ENCODE measurements around the gene FOXQ1.

Gene FOXQ1

GRCh38 chr6:1315201-1315559, 3.3 kb downstream of the FOXQ1 start:
- no peak overlapping the region for H3K9ac ChIP-seq (ENCODE audit: low read depth, low read length)
- no peak for TF ChIP-seq CTCF (IDR thresholded peaks at IDR 0.05; ENCODE audit: borderline replicate concordance, extremely low read depth, low read length, poor library complexity, severe bottlenecking)
- TF ChIP-seq EZH2 (IDR thresholded peaks at IDR 0.05; ENCODE audit: borderline replicate concordance, low read depth, low read length, severe bottlenecking): no peak

GRCh38 chr6:1315560-1316386, 3.9 kb downstream of the FOXQ1 start:
- Histone ChIP-seq H4K20me1 (ENCODE audit: insufficient read depth, low read length) (no peaks in the 10 kb centered on the region), H3K4me2 (ENCODE audit: insufficient read depth, low read length) (no peak overlapping the region), H3K36me3 (ENCODE audit: insufficient read depth, low read length) (no peaks in the 10 kb centered on the region), H3K79me2 (ENCODE audit: insufficient read depth, low read length) (no peaks in the 10 kb centered on the region), H3K27me3 (ENCODE audit: insufficient read depth, low read length, poor library complexity) (no peaks in the 10 kb centered on the region), H3K27ac (ENCODE audit: low read length) (no peak overlapping the region), H3K9ac (ENCODE audit: low read depth, low read length) (no peak overlapping the region), H3K4me1 (ENCODE audit: insufficient read depth, low read length) (no peaks in the 10 kb centered on the region), H3K9me3 (ENCODE audit: insufficient read depth, low read length, severe bottlenecking) (peaks cover 6% of the 10 kb centered on the region), H3K4me3 (ENCODE audit: low read depth in 1 of 2, low read length in 2 of 2) (no peak overlapping the region), H2AFZ (ENCODE audit: low read depth, low read length) (no peak overlapping the region)
- TF ChIP-seq EZH2 (IDR thresholded peaks at IDR 0.05; ENCODE audit: borderline replicate concordance, low read depth, low read length, severe bottlenecking): no peak
- no peak for TF ChIP-seq CTCF (IDR thresholded peaks at IDR 0.05; ENCODE audit: borderline replicate concordance, extremely low read depth, low read length, poor library complexity, severe bottlenecking)
- DNase-seq (no peak), ATAC-seq (ENCODE audit: insufficient read depth, low read depth) (no peak)

More at GRCh38 chr6:1315201-1315559, 3.3 kb downstream of the FOXQ1 start:
- Histone ChIP-seq H2AFZ (ENCODE audit: low read depth, low read length) (no peak overlapping the region), H3K4me2 (ENCODE audit: insufficient read depth, low read length) (no peak overlapping the region), H3K9me3 (ENCODE audit: insufficient read depth, low read length, severe bottlenecking) (peaks cover 6% of the 10 kb centered on the region), H3K4me1 (ENCODE audit: insufficient read depth, low read length) (no peaks in the 10 kb centered on the region), H3K4me3 (ENCODE audit: low read depth in 1 of 2, low read length in 2 of 2) (no peak overlapping the region), H3K36me3 (ENCODE audit: insufficient read depth, low read length) (no peaks in the 10 kb centered on the region), H4K20me1 (ENCODE audit: insufficient read depth, low read length) (no peaks in the 10 kb centered on the region), H3K79me2 (ENCODE audit: insufficient read depth, low read length) (no peaks in the 10 kb centered on the region), H3K27me3 (ENCODE audit: insufficient read depth, low read length, poor library complexity) (no peaks in the 10 kb centered on the region), H3K27ac (ENCODE audit: low read length) (no peak overlapping the region)
- ATAC-seq (ENCODE audit: insufficient read depth, low read depth): no peak
- no peak for DNase-seq

GRCh38 chr6:1316489-1316971, 4.6 kb downstream of the FOXQ1 start:
- Histone ChIP-seq H4K20me1 (ENCODE audit: insufficient read depth, low read length) (no peaks in the 10 kb centered on the region), H2AFZ (ENCODE audit: low read depth, low read length) (no peak overlapping the region), H3K4me3 (ENCODE audit: low read depth in 1 of 2, low read length in 2 of 2) (no peak overlapping the region), H3K4me2 (ENCODE audit: insufficient read depth, low read length) (no peak overlapping the region), H3K79me2 (ENCODE audit: insufficient read depth, low read length) (no peaks in the 10 kb centered on the region), H3K4me1 (ENCODE audit: insufficient read depth, low read length) (no peaks in the 10 kb centered on the region), H3K27ac (ENCODE audit: low read length) (no peak overlapping the region), H3K27me3 (ENCODE audit: insufficient read depth, low read length, poor library complexity) (no peaks in the 10 kb centered on the region), H3K36me3 (ENCODE audit: insufficient read depth, low read length) (no peaks in the 10 kb centered on the region), H3K9me3 (ENCODE audit: insufficient read depth, low read length, severe bottlenecking) (peaks cover 6% of the 10 kb centered on the region), H3K9ac (ENCODE audit: low read depth, low read length) (no peak overlapping the region)
- TF ChIP-seq CTCF (IDR thresholded peaks at IDR 0.05; ENCODE audit: borderline replicate concordance, extremely low read depth, low read length, poor library complexity, severe bottlenecking) (no peak), EZH2 (IDR thresholded peaks at IDR 0.05; ENCODE audit: borderline replicate concordance, low read depth, low read length, severe bottlenecking) (no peak)
- DNase-seq (no peak), ATAC-seq (ENCODE audit: insufficient read depth, low read depth) (no peak)

Data from DND-41 (cell line).